ENCODE data around the gene NAB1. TPM values are rescaled to one million over a fixed set of nuclear protein-coding genes. Genes with fewer than 3 reads are reported as not detected.

The NAB1 gene
- total RNA-seq, 1 donor from 2014 or later: 71.5 TPM

DNA sequence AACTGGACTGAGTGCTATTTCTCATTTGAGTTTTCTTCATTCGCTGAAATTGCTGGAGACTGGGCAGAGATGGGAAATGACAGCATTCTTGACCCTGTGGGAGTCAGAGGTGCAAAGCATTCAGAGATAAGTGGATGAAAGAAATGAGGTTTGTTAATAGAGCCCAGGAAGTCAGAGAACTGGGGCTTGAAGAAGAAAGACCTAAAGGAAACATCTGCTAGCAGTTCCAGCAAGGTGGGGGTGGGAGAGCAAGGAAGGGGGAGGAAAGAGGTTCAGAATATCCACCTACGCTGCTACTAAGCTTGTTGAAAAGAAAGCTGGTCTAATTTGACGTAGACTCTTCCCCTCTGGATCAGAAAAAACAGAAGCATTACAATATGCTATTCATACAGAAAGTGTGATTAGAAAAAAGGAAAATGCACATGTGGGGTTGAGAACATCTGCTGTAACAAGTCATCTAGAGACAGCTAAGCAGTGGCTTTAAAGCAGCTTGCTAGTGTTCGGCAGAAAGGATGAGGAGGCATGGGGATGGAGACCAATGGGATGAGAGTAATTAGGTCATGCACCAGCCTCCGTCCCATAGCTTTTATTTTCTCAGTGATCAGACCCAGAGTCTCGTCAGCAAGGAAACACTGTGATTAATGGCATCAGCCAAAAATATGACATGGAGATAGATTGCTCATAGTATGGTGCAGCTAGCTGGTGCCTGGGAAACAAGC is 29.7 kb downstream of the NAB1 start:
- no peak overlapping the region for H2AFZ ChIP-seq (replicated peaks)
- Mint-ChIP-seq H3K27me3 (ENCODE audit: insufficient read depth, low read depth) (peaks cover 4% of the 10 kb centered on the region), H3K36me3 (peaks cover 24% of the 10 kb centered on the region), H3K27ac (no peak overlapping the region), H3K9me3 (no peaks in the 10 kb centered on the region), H3K4me3 (no peak overlapping the region), H3K4me1 (peaks cover 28% of the 10 kb centered on the region)
- H3K79me2 ChIP-seq (ENCODE audit: low read depth): no peaks in the 10 kb centered on the region
- no peak overlapping the region for H3K4me3 ChIP-seq
- H3K9ac ChIP-seq: no peak overlapping the region
- H3K36me3 ChIP-seq: peaks cover 4% of the 10 kb centered on the region
- H3F3A ChIP-seq (ENCODE audit: low read depth): peaks cover 17% of the 10 kb centered on the region
- TF ChIP-seq, protein P1, sequence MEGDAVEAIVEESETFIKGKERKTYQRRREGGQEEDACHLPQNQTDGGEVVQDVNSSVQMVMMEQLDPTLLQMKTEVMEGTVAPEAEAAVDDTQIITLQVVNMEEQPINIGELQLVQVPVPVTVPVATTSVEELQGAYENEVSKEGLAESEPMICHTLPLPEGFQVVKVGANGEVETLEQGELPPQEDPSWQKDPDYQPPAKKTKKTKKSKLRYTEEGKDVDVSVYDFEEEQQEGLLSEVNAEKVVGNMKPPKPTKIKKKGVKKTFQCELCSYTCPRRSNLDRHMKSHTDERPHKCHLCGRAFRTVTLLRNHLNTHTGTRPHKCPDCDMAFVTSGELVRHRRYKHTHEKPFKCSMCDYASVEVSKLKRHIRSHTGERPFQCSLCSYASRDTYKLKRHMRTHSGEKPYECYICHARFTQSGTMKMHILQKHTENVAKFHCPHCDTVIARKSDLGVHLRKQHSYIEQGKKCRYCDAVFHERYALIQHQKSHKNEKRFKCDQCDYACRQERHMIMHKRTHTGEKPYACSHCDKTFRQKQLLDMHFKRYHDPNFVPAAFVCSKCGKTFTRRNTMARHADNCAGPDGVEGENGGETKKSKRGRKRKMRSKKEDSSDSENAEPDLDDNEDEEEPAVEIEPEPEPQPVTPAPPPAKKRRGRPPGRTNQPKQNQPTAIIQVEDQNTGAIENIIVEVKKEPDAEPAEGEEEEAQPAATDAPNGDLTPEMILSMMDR (IDR thresholded peaks at IDR 0.05): no peak
- no peak for TF ChIP-seq EZH2phosphoT487 (IDR thresholded peaks at IDR 0.05)
- no peaks in the 10 kb centered on the region for H3K9me3 ChIP-seq (ENCODE audit: low read depth)
- H3K27ac ChIP-seq: peak overlapping the region; percentile 65
- no peaks in the 10 kb centered on the region for H3K27me3 ChIP-seq
- no peak for DNase-seq (ENCODE audit: low spot score)
- no peaks in the 10 kb centered on the region for H4K20me1 ChIP-seq (ENCODE audit: low read depth)
- peak overlapping the region; percentile 63 for H3K4me2 ChIP-seq
- H3K4me1 ChIP-seq: peaks cover 28% of the 10 kb centered on the region

DNA sequence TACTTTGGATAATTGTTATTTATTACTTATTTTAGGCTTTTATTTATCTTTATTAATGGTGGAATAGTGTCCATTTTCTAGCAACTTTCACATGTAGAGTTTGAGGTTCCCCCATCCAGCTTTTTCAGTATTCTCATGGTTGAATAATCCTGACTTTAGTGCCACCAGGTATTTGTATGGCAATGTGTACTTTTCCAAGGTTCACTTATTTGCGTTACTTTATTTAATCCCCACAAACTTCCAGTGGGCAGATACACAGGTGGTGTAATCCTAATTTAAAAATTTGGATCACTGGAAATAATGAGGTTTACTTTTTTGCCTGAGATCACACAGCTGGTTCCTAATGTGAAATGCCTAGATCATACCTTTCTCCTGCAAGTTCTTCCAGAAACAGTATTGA is 30.5 kb downstream of the NAB1 start:
- H3K9me3 ChIP-seq (ENCODE audit: low read depth): no peaks in the 10 kb centered on the region
- Mint-ChIP-seq H3K9me3 (no peaks in the 10 kb centered on the region), H3K36me3 (peaks cover 22% of the 10 kb centered on the region), H3K27me3 (ENCODE audit: insufficient read depth, low read depth) (peaks cover 4% of the 10 kb centered on the region), H3K4me1 (peaks cover 28% of the 10 kb centered on the region), H3K27ac (no peak overlapping the region), H3K4me3 (no peak overlapping the region)
- no peaks in the 10 kb centered on the region for H4K20me1 ChIP-seq (ENCODE audit: low read depth)
- H3F3A ChIP-seq (ENCODE audit: low read depth): peaks cover 17% of the 10 kb centered on the region
- no peaks in the 10 kb centered on the region for H3K79me2 ChIP-seq (ENCODE audit: low read depth)
- no peak overlapping the region for H3K9ac ChIP-seq
- no peak overlapping the region for H2AFZ ChIP-seq (replicated peaks)
- DNase-seq (ENCODE audit: low spot score): no peak
- TF ChIP-seq EZH2phosphoT487 (IDR thresholded peaks at IDR 0.05): no peak
- TF ChIP-seq EZH2 (IDR thresholded peaks at IDR 0.05): no peak
- TF ChIP-seq, protein P1 (IDR thresholded peaks at IDR 0.05): no peak
- H3K27ac ChIP-seq: no peak overlapping the region
- H3K4me1 ChIP-seq: peaks cover 28% of the 10 kb centered on the region
- no peak overlapping the region for H3K4me3 ChIP-seq
- peaks cover 4% of the 10 kb centered on the region for H3K36me3 ChIP-seq
- no peak overlapping the region for H3K4me2 ChIP-seq
- H3K27me3 ChIP-seq: no peaks in the 10 kb centered on the region

DNA sequence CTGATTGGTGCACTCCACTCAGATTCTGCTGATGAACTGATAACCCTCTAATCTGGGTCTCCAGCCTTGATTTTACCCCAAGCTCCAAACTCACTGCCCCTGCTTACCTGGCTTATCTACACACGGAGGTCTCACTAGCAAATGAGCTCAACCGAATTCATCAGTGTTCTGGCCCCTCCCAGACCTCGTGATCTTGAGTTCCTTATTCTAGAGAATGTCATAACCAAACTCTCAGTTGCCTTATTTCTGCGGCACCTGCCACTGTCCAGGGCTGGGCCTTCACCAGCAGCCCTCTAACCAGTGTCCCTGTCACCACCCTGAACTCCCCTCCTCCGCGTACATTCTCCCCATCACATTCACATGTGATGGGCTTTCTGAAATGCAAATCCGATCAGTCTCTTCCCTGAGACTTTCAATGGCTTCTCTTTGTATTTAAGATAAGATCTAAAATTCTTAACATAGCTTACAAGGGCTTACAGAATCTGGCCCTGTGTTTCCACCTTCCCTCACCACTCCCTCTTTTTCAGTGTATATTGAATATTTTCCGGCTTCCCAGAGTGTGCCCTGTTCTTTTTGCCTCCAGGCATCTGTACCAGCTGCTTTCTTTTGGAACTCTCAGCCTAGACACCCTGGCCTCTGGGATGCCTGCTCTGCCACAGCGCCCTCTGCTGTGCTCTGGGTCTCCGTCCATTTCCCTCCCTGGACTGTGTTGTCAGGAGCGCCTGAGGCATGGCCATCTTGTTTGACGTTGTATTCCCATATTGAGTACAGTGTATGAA is 31.1 kb downstream of the NAB1 start:
- Histone ChIP-seq H2AFZ (replicated peaks) (no peak overlapping the region), H4K20me1 (ENCODE audit: low read depth) (no peaks in the 10 kb centered on the region), H3K79me2 (ENCODE audit: low read depth) (no peaks in the 10 kb centered on the region), H3F3A (ENCODE audit: low read depth) (peaks cover 17% of the 10 kb centered on the region), H3K36me3 (peaks cover 4% of the 10 kb centered on the region), H3K4me1 (peaks cover 28% of the 10 kb centered on the region), H3K27ac (no peak overlapping the region), H3K9ac (no peak overlapping the region), H3K4me3 (no peak overlapping the region), H3K9me3 (ENCODE audit: low read depth) (no peaks in the 10 kb centered on the region), H3K4me2 (no peak overlapping the region), H3K27me3 (no peaks in the 10 kb centered on the region)
- Mint-ChIP-seq H3K9me3 (no peaks in the 10 kb centered on the region), H3K4me1 (peaks cover 26% of the 10 kb centered on the region), H3K36me3 (peaks cover 19% of the 10 kb centered on the region), H3K27me3 (ENCODE audit: insufficient read depth, low read depth) (peaks cover 4% of the 10 kb centered on the region), H3K27ac (no peak overlapping the region), H3K4me3 (no peak overlapping the region)
- DNase-seq (ENCODE audit: low spot score): peak; percentile 76
- TF ChIP-seq EZH2 (IDR thresholded peaks at IDR 0.05): no peak
- no peak for TF ChIP-seq EZH2phosphoT487 (IDR thresholded peaks at IDR 0.05)
- TF ChIP-seq, protein P1 (IDR thresholded peaks at IDR 0.05): peak; percentile 84
